Measurements from ENCODE around the gene TMEM176A.

- TF ChIP-seq CTCF (IDR thresholded peaks at IDR 0.05), result no peak
- TF ChIP-seq POLR2A (IDR thresholded peaks at IDR 0.05), result no peak
Observed at GRCh38 chr7:150781961-150782360, 18.6 kb upstream of the TMEM176A start.
